Spleen (tissue), 7 donors: Measurements from ENCODE around the gene RGS14.

Experiments
- POLR2A ChIP-seq, 3 donors: fragments of 450-650 bp; IDR thresholded peaks; one replicate each; pipeline ENCODE4 v1.5.1; 2017; ENCODE audit warnings: antibody characterized with exemption in 3 of 3, mild to moderate bottlenecking in 1 of 3
- TF ChIP-seq, protein P1 (sequence below), 11 experiments: fragments of 200-600 bp in 7 of 11; fragments of 450-650 bp in 4 of 11; sonication (generic) in 4 of 11; IDR thresholded peaks in 8 of 11; conservative IDR thresholded peaks in 3 of 11; 1 replicate in 7 of 11; 2 replicates in 4 of 11; pipeline versions ENCODE4 v1.4.0 to v1.8.0; 2016 to 2021; ENCODE audit warnings: antibody characterized with exemption in 11 of 11, inconsistent platforms in 4 of 11, mild to moderate bottlenecking in 1 of 11
- donor health status: DM: no; HTN: no; CAD: no; lungs with moderate emphysema.
- donor health status: DM: no; HTN: no; CAD: no.
- donor health status: DM: no; HTN: no; CAD: no.

DNA sequence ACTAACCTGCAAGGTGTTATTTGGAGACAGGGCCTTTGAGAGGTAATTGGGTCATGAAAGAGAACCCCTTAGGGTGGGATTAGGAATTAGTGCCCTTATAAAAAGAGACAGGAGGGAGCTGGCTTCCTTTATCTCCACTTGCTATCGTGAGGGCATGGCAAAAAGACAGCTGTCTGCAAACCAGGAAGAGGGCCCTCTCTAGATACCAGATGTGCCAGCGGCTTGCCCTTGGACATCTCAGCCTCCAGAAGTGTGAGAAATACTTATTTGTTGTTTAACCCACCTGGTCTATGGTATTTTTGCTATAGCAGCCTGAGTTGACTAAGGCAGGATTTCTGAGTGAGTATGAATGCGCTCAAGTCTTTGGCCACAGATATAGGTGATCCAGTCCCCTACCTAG lies 978 bp upstream of the RGS14 start:
- TF ChIP-seq, protein P1, sequence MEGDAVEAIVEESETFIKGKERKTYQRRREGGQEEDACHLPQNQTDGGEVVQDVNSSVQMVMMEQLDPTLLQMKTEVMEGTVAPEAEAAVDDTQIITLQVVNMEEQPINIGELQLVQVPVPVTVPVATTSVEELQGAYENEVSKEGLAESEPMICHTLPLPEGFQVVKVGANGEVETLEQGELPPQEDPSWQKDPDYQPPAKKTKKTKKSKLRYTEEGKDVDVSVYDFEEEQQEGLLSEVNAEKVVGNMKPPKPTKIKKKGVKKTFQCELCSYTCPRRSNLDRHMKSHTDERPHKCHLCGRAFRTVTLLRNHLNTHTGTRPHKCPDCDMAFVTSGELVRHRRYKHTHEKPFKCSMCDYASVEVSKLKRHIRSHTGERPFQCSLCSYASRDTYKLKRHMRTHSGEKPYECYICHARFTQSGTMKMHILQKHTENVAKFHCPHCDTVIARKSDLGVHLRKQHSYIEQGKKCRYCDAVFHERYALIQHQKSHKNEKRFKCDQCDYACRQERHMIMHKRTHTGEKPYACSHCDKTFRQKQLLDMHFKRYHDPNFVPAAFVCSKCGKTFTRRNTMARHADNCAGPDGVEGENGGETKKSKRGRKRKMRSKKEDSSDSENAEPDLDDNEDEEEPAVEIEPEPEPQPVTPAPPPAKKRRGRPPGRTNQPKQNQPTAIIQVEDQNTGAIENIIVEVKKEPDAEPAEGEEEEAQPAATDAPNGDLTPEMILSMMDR (IDR thresholded peaks at IDR 0.05 in 8 of 11, conservative IDR thresholded peaks at IDR 0.05 in 3 of 11), result no peak
- TF ChIP-seq POLR2A (IDR thresholded peaks at IDR 0.05), result no peak
